ENCODE measurements around the gene MLLT3.

Gene MLLT3

DNA sequence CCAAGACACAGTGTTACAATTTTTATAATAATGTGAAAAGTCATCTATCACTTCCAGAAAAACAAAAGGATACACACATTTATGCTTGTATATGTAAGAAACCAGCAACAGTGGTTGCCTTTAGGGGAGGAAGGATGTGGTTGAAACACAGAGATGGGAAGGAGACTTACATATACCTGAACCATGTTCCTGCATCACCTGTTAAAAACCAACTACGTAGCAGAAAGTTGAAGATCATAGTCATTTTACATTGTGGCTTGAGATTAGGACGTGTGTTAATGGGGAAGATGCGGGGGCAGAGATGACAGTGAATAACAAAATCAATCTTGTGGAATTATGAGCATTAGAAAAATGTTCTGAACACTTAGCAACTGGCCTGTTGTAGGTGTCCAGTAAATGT, 307.3 kb downstream of the MLLT3 start:
- Histone ChIP-seq H3K9me3 (ENCODE audit: insufficient read depth, low read depth, low read length) (no peaks in the 10 kb centered on the region), H3K36me3 (ENCODE audit: insufficient read depth, low read length) (no peaks in the 10 kb centered on the region), H3K4me2 (ENCODE audit: low read depth, low read length, poor library complexity, severe bottlenecking) (no peak overlapping the region)

DNA sequence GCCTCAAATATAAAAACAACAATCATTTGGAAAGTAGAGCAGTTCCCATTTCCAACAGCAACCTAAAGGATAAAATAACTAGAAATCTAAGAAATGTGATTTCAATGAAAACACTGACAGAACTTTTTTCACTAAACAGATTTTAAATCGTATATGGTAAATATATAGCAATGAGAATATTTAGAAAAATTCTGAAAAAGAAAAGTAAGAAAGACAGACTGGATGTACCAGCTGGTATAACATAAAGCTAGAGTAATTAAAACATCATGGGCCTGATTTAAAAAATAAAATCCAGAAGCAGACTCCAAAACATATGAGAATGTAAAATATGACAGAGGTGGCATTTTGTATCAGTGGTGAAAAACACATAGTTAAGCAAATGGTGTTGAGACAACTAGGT, 308.9 kb downstream of the MLLT3 start:
- peaks cover 4% of the 10 kb centered on the region for H3K4me1 ChIP-seq (ENCODE audit: insufficient read depth, low read length, poor library complexity, severe bottlenecking)
- H3K9me2 ChIP-seq (replicated peaks; ENCODE audit: low read depth, low read length): no peaks in the 10 kb centered on the region
- no peak for TF ChIP-seq EZH2phosphoT487 (IDR thresholded peaks at IDR 0.05; ENCODE audit: borderline replicate concordance)
- TF ChIP-seq, protein P1, sequence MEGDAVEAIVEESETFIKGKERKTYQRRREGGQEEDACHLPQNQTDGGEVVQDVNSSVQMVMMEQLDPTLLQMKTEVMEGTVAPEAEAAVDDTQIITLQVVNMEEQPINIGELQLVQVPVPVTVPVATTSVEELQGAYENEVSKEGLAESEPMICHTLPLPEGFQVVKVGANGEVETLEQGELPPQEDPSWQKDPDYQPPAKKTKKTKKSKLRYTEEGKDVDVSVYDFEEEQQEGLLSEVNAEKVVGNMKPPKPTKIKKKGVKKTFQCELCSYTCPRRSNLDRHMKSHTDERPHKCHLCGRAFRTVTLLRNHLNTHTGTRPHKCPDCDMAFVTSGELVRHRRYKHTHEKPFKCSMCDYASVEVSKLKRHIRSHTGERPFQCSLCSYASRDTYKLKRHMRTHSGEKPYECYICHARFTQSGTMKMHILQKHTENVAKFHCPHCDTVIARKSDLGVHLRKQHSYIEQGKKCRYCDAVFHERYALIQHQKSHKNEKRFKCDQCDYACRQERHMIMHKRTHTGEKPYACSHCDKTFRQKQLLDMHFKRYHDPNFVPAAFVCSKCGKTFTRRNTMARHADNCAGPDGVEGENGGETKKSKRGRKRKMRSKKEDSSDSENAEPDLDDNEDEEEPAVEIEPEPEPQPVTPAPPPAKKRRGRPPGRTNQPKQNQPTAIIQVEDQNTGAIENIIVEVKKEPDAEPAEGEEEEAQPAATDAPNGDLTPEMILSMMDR (conservative IDR thresholded peaks at IDR 0.05; ENCODE audit: low read length): no peak
- H4K20me1 ChIP-seq (ENCODE audit: insufficient read depth, low read length, poor library complexity, severe bottlenecking): no peaks in the 10 kb centered on the region
- H2AFZ ChIP-seq (ENCODE audit: low read length): no peak overlapping the region
- no peaks in the 10 kb centered on the region for H3K27me3 ChIP-seq (ENCODE audit: insufficient read depth, low read length, poor library complexity, severe bottlenecking)
- H3F3A ChIP-seq (ENCODE audit: low read depth): no peaks in the 10 kb centered on the region
- no peaks in the 10 kb centered on the region for H3K9me3 ChIP-seq (ENCODE audit: insufficient read depth, low read depth, low read length)
- no peak overlapping the region for H3K9ac ChIP-seq (ENCODE audit: low read depth, low read length, poor library complexity, severe bottlenecking)
- no peak overlapping the region for H3K4me3 ChIP-seq (ENCODE audit: low read length, poor library complexity, severe bottlenecking)
- H3K4me2 ChIP-seq (ENCODE audit: low read depth, low read length, poor library complexity, severe bottlenecking): no peak overlapping the region
- H3K79me2 ChIP-seq (ENCODE audit: insufficient read depth, low read length): no peaks in the 10 kb centered on the region
- no peaks in the 10 kb centered on the region for H3K36me3 ChIP-seq (ENCODE audit: insufficient read depth, low read length)

More for the DNA sequence above, 307.3 kb downstream of the MLLT3 start:
- H3K79me2 ChIP-seq (ENCODE audit: insufficient read depth, low read length): no peaks in the 10 kb centered on the region
- H3K9me2 ChIP-seq (replicated peaks; ENCODE audit: low read depth, low read length): no peaks in the 10 kb centered on the region
- TF ChIP-seq, protein P1 (conservative IDR thresholded peaks at IDR 0.05; ENCODE audit: low read length): no peak
- no peak for TF ChIP-seq EZH2phosphoT487 (IDR thresholded peaks at IDR 0.05; ENCODE audit: borderline replicate concordance)
- H3K4me1 ChIP-seq (ENCODE audit: insufficient read depth, low read length, poor library complexity, severe bottlenecking): peaks cover 4% of the 10 kb centered on the region
- H3K27me3 ChIP-seq (ENCODE audit: insufficient read depth, low read length, poor library complexity, severe bottlenecking): no peaks in the 10 kb centered on the region
- H4K20me1 ChIP-seq (ENCODE audit: insufficient read depth, low read length, poor library complexity, severe bottlenecking): no peaks in the 10 kb centered on the region
- no peak overlapping the region for H3K9ac ChIP-seq (ENCODE audit: low read depth, low read length, poor library complexity, severe bottlenecking)
- H3K4me3 ChIP-seq (ENCODE audit: low read length, poor library complexity, severe bottlenecking): no peak overlapping the region
- no peaks in the 10 kb centered on the region for H3F3A ChIP-seq (ENCODE audit: low read depth)
- H2AFZ ChIP-seq (ENCODE audit: low read length): no peak overlapping the region

DNA sequence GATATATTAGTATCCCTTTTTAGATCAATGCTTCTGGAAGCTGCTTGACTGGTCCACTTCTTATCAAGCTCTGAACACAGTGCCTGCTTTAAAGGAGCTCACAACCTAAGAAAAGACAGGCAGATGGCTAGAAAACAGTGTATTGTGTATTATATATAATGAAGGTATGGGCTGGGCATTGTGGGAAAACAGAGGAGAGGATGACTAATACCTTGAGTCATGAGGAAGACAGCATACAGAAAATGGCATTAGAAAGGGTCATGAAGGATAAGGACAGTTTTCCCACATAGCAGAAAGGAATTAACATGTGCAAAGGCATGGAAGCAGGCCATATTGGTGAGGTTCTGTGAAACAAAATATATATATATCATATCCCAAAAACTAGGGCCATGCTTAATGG, 309.6 kb downstream of the MLLT3 start:
- no peaks in the 10 kb centered on the region for H3K36me3 ChIP-seq (ENCODE audit: insufficient read depth, low read length)
- H3K9me3 ChIP-seq (ENCODE audit: insufficient read depth, low read depth, low read length): no peaks in the 10 kb centered on the region
- H3K4me2 ChIP-seq (ENCODE audit: low read depth, low read length, poor library complexity, severe bottlenecking): no peak overlapping the region
- no peak overlapping the region for H3K9ac ChIP-seq (ENCODE audit: low read depth, low read length, poor library complexity, severe bottlenecking)
- no peaks in the 10 kb centered on the region for H3F3A ChIP-seq (ENCODE audit: low read depth)
- H2AFZ ChIP-seq (ENCODE audit: low read length): no peak overlapping the region
- H4K20me1 ChIP-seq (ENCODE audit: insufficient read depth, low read length, poor library complexity, severe bottlenecking): no peaks in the 10 kb centered on the region
- H3K79me2 ChIP-seq (ENCODE audit: insufficient read depth, low read length): no peaks in the 10 kb centered on the region
- no peaks in the 10 kb centered on the region for H3K9me2 ChIP-seq (replicated peaks; ENCODE audit: low read depth, low read length)
- H3K4me1 ChIP-seq (ENCODE audit: insufficient read depth, low read length, poor library complexity, severe bottlenecking): peaks cover 4% of the 10 kb centered on the region
- H3K27me3 ChIP-seq (ENCODE audit: insufficient read depth, low read length, poor library complexity, severe bottlenecking): no peaks in the 10 kb centered on the region
- TF ChIP-seq, protein P1 (conservative IDR thresholded peaks at IDR 0.05; ENCODE audit: low read length): no peak
- no peak for TF ChIP-seq EZH2phosphoT487 (IDR thresholded peaks at IDR 0.05; ENCODE audit: borderline replicate concordance)
- H3K4me3 ChIP-seq (ENCODE audit: low read length, poor library complexity, severe bottlenecking): no peak overlapping the region

All from Loucy (cell line).